Activated CD8-positive, alpha-beta memory T cell treated with anti-CD3 and anti-CD28 coated beads for 1 hour (primary cell): ENCODE data around the gene DLG2.

ENCODE experiments used
- DNase-seq, 2 donors: peaks; one replicate each; pipeline ENCODE4 v3.0.0-alpha.2; 2020; ENCODE audit warnings: low read depth in 1 of 2; ENCODE audit errors: extremely low read depth in 1 of 2

The DLG2 gene

DNA sequence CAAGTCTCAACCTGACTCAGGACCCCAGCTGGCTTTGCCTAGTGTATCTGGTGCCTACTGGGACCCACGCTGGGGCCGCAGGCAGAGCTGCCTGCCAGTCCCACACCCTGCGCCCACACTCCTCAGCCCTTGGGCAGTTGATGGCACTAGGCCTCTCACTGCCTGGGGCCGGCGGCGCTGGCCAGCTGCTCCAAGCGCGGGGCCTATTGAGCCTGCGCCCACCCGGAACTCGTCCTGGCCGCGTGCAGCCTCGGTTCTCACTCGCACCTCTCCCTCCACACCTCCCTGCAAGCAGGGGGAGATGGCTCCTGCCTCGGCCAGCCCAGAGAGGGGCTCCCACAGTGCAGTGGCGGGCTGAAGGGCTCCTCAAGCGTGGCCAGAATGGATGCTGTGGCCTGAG lies 1432.4 kb downstream of the DLG2 start:
- DNase-seq, result no peak

DNA sequence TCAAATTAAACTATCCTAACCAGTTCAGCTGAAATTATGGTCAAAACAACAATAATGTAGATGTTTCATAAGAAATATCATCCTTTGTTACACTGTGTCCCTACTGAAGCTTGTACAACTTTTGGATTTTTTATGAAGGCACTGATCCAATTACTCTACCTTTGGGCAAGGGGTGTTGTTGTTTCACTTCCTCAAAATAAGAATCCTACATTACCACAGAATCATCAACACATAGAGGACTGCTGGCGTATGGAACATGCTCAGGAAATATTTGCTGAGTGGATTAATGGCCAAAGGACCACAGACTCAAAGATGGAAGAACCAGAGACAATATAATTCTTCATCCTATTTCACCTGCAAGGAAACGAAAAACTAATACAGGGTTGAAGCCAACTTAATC lies 1433.4 kb downstream of the DLG2 start:
- DNase-seq, result no peak

DNA sequence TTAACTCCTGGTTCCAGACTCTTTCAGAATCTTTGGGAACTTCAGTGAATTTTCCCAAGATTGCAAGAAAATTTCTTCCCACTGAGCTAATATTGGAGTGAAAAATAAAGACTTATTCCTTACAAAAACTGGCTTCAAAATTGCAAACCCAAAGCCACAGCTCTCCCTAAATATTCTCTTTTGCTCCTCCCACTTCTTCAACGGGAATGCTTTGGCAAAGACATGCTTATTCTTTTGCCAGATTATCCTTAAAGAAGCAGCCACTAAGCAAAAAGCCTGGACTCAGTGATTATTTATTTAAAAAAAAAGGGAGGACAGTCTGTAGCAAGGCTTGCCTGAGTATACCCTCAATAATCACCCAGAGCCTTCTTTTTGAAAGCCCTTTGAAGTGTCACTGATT lies 1438.6 kb downstream of the DLG2 start:
- no peak for DNase-seq

DNA sequence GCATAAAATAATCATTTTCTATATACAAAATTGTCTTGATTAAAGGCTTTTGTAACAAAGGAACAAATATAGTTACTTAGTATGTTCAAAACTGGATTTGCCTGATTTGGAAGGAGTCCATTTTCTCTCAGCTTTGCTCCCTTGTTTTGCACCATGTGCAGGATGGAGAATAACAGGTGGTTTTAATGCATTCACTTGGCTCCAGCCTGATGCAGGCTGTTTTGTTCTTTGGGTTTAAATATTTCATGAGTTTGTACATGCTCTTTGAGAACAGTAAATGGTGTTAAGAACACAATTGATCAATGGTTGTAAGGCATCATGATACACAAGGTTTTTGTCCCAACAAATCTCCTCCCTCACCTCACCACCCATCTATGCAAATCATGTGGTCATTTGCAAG lies 1454.1 kb downstream of the DLG2 start:
- DNase-seq, result no peak

DNA sequence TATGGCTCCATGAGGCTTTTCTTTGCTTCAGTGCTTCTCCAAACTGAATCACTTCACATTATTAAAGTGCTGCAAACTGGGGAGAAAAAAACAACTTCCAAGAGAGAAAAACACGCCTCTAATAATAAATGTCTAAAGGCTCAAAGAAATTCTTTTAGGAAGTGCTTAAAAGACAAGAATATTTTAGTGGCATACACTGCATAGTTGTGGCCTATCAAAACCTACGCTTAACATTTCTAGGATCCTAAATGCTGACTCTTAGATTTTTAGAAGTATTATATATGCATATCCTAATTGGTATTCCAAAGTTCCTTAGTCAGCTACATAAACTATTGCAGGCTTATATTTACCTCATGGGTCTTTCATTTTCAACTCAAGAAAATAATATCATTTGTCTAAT lies 1462.0 kb downstream of the DLG2 start:
- no peak for DNase-seq

- DNase-seq, result no peak
Measured at GRCh38 chr11:84164728-84165127, 1462.4 kb downstream of the DLG2 start.

GRCh38 chr11:84163116-84163515 lies 1464.0 kb downstream of the DLG2 start:
- no peak for DNase-seq

- no peak for DNase-seq
Measured at GRCh38 chr11:84157639-84158038, 1469.5 kb downstream of the DLG2 start.

DNA sequence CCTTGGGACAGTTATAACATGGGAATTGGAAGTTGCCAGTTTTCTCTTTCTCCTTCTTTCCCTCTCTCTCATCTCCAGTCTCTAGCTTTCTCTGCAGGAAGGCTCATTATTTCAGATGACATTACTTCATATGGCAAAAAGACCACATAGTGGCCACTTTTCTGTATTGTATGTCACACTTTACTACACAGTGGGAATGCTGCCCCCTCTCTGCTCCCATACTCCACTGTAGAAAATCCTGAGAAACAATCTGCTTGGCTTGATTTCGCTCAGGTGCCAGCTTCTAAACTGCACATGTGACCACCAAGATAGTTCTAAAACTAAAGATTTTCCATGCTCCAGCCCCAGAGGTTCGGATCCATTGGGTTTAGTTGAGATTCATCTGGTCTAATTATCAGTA lies 1480.3 kb downstream of the DLG2 start:
- no peak for DNase-seq

DNA sequence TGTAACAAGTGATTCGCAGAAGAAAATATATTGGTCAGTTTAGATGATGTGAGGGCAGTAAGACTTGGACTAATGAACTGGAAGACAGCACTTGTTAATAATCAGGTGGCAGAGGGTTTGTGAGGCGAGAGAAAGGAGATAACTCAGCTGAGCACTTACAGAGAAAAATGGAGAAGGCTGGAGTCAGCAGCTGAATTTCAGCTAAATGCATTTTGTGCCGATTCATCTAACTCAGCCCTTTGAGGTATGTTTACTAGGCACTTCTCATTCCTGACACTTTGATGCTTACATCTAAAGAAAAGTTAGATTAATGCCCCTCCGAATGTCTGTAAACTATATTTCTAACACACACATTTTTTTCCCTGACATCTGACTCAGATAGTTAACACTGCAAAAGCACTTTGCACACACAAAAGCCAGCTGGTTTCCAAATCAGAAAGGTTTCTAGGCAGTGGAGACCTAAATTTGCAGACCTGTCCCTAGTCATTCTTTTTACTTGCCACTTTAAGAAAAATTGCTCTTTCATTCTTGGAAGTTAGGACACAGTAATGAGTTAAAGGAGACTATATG lies 1481.4 kb downstream of the DLG2 start:
- no peak for DNase-seq

GRCh38 chr11:84144531-84144930 lies 1482.6 kb downstream of the DLG2 start:
- DNase-seq, result no peak

DNA sequence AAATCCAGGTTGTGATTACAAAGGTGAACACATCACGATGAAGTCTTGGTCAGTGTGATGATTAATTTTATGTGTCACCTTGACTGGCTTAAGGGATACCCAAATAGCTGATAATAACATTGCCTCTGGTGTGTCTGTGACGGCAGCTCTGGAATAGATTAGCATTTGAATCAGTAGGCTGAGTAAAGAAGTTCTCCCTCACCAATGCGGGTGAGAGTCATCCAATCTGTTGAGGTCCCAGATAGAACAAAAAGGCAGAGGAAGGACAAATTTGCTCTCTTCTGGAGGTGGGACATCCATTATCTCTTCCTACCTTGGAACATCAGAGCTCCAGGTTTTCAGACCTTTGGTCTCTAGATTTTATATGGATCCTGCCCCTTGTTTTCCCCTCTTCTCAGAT lies 1484.7 kb downstream of the DLG2 start:
- no peak for DNase-seq

DNA sequence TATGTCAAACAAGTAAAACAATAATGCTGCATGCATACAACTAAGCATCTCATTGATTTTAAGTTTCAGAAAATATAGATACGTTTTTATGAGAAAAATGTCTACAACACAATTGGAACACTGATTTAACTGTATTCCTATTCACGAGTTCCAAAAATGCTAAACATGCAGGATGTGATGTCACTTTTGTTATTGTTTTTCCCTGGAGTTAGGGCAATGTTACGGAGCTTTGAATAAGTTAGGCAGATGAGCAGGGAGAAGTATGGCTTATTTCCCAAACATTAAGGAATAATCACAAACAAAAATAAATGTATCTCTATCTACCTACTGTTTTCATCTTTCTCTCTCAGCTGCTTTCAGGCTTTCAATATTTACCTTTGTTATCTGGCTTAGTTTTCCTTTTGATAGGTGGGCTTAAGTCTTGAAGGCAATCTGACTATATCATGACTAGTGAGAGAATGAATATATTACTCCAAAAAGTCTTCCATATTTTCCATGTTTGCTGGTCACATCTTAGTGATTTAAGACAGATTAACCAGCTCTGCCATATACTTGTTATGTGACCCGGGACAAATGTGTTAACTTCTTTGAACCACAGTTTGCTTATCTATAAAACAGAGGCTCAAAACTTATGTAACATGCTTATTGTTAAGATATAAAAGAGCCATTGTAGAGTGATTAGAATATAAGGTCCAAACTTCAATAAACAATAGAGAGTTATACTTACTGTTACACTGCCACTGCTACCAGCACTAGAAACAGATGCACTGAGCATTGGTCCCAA lies 1486.6 kb downstream of the DLG2 start:
- no peak for DNase-seq

DNA sequence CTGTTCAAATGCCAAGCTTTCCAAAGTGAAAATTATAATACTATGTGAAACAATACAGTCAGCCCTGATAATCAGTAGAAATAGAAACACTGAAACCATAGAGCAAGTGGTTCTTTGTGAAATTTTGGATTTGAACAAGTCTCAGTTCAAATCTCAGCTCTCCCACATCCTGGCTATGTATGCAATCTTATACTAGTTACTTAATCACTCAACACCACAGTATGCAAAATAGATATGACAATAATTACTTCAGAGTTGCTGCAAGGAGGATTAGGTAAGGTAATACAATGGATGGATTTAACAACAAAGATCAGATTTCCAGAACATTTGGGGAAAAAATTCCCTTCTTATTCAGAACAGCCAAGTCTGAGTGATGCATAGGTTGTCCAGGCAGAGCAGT lies 1489.2 kb downstream of the DLG2 start:
- no peak for DNase-seq

- DNase-seq, result no peak
Measured at GRCh38 chr11:84137505-84137904, 1489.6 kb downstream of the DLG2 start.

GRCh38 chr11:84136926-84137325 lies 1490.2 kb downstream of the DLG2 start:
- no peak for DNase-seq

DNA sequence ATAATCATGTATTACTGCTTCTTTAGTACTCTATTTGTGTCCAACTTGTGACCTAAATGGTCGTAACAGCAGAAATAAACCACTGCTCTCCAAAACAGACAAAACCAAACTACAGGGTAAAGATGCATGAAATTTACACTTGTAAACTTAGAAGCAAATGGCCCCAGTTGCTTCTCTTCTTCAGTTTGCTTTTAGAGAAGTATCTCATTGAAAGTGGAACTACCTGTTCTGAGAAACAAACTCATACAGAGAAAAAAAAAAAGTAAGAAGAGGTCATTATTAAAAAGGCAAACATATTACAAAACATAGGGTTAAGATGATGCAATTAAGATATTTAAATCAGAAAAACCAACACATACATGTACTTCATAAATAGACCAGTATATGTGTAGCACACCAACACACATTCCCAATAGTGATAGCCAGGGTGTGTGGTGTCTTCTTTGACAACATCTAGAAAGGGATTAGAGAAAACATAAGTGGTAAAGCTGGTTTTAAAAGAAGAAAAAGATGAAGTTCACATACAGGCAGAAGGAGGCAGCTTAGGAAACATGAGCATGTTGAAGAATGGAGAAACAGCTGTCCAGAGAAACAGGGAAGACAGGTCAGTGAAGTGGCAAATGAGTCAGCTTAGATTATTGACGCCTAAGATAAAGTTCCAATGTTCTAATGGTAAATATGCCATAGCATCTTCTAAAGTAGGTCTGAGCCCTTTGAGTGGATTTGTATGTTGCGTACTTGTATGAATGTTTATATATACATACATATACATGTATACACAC lies 1496.3 kb downstream of the DLG2 start:
- no peak for DNase-seq

GRCh38 chr11:84129961-84130576 lies 1497.1 kb downstream of the DLG2 start:
- DNase-seq, result no peak

DNA sequence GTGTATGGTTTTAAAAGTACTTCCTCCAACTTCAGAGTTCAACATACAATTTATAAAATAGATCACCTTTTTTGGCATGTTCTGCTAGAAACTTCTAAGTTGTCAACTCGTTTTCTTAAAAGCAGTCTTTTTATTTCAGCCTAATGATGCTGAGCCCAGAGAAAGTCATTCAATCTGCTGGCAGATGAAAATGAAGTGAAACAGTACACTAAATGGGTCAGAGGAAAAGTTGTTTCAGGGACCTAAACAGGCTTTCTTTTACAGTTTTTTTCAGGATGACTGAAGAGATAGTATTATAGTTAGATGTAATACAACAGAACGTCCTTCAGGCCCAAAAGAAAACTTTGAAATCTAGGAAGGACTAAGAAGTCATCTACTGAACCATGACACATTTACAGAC lies 1498.3 kb downstream of the DLG2 start:
- no peak for DNase-seq

DNA sequence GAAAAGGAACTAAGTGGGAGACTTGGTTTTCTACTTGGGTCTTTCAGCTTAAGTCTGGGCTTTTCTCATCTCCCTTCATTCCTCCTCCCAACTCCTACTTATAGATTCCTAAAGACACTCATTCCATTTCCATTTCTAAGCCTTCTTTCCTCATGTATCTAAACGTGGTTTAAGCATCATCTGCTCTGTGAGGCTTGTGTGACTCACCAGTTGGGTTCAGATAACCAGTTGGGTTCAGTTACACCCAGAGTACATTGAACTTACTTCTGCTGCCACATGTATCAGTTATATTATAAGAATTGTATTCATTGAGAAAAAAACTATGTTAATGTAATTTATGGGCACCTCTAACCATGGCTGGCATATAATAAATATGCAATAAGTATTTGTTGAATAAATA lies 1509.8 kb downstream of the DLG2 start:
- no peak for DNase-seq

DNA sequence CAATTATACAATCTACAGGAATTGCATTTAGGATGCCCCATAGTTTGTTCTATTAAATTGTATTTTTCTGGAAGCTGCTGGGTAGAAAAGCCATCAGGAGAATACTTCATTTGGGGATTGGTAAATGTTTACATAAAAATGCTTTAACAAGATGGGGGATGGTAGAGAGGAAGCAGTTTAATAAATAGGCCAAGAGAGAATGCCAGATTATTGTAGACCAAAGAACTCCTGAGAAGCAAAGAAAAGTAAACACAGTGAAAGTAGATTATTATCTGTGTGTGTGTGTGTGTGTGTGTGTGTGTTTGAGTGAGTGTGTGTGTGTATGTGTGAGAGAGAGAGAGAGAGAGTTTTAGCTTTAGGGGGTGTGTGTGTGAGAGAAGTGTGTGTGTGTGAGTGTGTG lies 1520.6 kb downstream of the DLG2 start:
- DNase-seq, result no peak

DNA sequence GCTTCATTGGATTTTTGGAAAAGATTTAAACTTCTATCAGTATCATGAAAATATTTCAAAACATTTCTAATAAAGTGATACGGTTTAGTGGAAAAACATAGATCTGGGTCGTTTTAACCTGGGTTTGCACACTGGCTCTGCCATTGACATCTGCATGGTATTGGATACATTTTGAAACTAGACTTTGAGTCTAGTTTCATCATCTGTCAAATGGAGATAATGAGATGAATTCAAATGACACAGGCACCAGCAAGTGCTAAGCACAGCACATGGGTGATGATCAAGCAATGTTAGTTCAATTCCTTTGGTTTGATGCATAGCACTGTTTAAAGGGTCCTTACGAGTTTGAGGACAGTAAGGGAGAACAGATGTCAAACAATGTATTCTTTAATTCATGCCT lies 1522.0 kb downstream of the DLG2 start:
- DNase-seq, result no peak
